Islet precursor cell (in vitro differentiated cells): Measurements from ENCODE around the gene BCL7A.
"Not testable (repeated sequence)": the region's sequence is repeated elsewhere in the genome, so short reads cannot be mapped to it uniquely, and the experiment has no call there.

Experiments used
- DNase-seq: peaks from one replicate; pipeline ENCODE4 v3.0.0-alpha.2; 2018

The BCL7A gene

GRCh38 chr12:122096591-122097149, 75.0 kb downstream of the BCL7A start:
- DNase-seq, result no peak

DNA sequence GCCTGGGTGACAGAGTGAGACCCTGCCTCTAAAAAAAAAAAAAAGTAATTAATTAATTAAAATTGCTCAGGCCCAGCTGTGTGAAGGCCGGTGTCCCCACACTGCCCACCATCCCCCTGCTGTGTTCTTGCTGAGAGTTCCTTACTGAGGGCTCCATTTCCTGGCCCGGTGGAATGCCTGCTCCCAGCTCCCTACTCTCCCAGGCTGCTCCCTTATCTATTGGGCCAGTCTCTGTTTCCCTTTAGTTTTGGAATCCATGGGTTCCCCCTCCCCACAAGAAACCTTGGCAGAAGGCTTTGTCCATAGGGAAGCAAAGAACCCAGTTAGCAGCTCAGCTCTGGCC, 75.9 kb downstream of the BCL7A start:
- DNase-seq, result no peak

GRCh38 chr12:122097927-122098756, 76.5 kb downstream of the BCL7A start:
- DNase-seq, result peak; percentile 92

- peak; percentile 50 for DNase-seq
Measured at GRCh38 chr12:122099280-122099749, 77.6 kb downstream of the BCL7A start.

- no peak for DNase-seq
Measured at GRCh38 chr12:122099856-122100255, 78.2 kb downstream of the BCL7A start.

GRCh38 chr12:122100568-122100967, 78.9 kb downstream of the BCL7A start:
- no peak for DNase-seq

GRCh38 chr12:122102331-122102730, 80.6 kb downstream of the BCL7A start:
- no peak for DNase-seq

- peak; percentile 53 for DNase-seq
Measured at GRCh38 chr12:122104844-122105243, 83.2 kb downstream of the BCL7A start.

DNA sequence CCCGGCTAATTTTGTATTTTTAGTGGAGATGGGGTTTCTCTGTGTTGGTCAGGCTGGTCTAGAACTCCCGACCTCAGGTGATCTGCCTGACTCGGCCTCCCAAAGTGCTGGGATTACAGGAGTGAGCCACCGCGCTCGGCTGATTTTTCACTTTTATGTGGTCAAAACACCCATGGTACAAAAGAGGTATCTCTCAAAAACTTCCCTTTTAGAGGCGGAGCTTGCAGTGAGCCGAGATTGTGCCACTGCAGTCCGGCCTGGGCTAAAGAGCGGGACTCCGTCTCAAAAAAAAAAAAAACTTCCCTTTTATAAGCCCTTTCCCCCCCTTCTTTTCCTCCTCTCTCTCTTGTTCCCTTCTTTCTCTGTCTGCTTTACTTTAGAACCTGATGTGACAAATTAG, 83.8 kb downstream of the BCL7A start:
- not testable (repeated sequence) for DNase-seq

GRCh38 chr12:122106843-122107242, 85.2 kb downstream of the BCL7A start:
- DNase-seq, result peak; percentile 54

DNA sequence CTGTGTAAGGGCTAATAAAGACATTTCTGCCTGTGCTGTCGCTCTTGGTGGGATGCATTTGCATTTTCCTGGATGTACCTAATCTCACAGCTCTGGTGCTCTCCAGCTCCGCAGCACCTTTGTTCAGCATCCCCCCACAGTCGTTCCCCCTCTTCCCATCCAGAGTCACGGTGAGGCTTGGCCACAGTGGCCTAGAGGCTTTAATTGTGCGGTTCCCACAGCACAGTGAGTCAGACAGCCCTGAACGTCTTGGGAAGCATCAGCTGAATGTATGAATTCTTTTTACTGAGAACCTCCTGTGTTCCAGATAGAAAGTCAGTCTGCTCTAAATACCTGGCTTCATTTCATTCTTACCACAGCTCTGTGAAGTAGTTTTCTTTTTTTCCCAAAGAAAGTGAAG, 85.6 kb downstream of the BCL7A start:
- peak; percentile 84 for DNase-seq

DNA sequence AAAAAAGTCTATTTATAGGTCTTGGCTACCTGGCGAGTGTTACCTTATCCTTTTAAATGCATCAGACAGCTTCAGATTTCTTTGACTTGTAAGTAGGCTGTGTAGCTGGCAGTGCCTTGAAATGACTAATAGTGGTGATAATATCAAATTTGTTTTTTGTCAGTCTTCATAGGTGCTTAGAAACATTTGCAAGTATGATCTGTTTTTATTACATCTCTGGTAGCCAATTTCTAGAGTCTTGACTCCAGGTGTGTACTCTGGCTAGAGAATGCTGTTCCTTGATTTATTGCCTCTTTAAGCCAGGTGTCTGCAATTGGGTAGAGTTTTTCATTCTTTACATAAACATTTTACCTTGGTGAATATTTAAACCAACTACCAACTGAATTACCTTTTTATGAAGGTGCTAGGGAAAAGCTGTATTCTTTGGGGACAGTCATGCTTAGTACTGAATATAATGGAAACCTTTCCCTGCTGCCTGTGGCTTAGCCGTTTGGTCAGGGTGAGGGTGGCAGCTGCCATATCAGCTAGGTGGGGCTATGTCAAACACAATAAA, 89.5 kb downstream of the BCL7A start:
- DNase-seq, result no peak
